Measurements from ENCODE around the gene PCDHA1.
"Not testable (repeated sequence)": the region's sequence is repeated elsewhere in the genome, so short reads cannot be mapped to it uniquely, and the experiment has no call there.

The PCDHA1 gene

DNA sequence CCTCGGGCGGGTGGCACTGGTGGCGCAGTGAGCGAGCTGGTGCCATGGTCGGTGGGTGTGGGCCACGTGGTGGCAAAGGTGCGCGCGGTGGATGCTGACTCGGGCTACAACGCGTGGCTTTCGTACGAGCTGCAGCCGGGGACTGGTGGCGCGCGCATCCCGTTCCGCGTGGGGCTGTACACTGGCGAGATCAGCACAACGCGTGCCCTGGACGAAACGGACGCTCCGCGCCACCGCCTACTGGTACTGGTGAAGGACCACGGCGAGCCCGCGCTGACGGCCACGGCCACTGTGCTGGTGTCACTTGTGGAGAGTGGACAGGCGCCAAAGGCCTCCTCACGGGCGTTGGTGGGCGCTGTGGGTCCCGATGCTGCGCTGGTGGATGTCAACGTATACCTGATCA lies 22.9 kb downstream of the PCDHA1 start:
- no peak for FAIRE-seq

DNA sequence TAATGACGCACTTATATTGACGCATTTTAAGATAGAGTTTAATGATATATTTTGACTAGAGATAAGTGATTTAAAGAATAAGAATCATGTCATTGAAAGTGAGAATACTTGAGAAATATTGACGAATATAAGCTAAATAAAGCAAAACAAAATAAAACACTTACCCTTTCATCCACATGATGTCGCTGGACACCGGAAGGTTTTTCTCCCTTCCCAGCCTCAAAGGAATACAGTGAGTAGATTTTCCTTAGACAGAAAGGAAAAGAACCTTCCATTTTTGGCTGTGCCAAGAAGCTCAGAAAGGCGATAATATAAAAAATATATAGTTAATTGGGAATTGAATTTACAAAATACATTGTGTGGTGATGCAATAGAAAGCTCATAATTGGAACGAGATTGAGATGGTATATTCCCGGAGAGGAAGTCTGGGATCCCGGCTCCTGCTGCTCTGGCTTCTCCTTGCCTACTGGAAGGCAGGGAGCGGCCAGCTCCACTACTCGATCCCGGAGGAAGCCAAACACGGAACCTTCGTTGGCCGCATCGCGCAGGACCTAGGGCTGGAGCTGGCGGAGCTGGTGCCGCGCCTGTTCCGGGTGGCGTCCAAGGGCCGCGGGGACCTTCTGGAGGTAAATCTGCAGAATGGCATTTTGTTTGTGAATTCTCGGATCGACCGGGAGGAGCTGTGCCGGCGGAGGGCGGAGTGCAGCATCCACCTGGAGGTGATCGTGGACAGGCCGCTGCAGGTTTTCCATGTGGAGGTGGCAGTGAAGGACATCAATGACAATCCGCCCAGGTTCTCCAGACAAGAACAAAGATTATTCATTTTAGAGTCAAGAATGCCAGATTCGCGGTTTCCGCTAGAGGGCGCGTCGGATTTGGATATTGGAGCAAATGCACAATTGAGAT lies 35.7 kb downstream of the PCDHA1 start, which contains the start of gene PCDHA5:
Gene PCDHA5 (plus strand): TSS at position 239 of the 906 bp plus-strand sequence.
- no peak for FAIRE-seq

DNA sequence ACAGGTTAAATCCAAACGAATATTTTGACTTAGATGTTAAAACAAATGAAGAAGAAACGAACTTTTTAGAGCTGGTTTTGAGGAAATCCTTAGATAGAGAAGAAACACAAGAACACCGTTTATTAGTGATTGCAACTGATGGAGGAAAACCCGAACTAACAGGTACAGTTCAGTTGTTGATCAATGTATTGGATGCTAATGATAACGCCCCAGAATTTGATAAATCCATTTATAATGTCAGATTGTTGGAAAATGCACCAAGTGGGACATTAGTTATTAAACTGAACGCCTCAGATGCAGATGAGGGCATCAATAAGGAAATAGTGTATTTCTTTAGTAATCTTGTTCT lies 36.3 kb downstream of the PCDHA1 start:
- FAIRE-seq: no peak

DNA sequence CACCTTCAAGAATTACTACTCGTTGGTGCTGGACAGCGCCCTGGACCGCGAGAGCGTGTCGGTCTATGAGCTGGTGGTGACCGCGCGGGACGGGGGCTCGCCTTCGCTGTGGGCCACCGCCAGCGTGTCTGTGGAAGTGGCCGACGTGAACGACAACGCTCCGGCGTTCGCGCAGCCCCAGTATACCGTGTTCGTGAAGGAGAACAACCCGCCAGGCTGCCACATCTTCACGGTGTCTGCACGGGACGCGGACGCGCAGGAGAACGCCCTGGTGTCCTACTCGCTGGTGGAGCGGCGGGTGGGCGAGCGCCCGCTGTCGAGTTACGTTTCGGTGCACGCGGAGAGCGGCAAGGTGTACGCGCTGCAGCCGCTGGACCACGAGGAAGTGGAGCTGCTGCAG lies 37.0 kb downstream of the PCDHA1 start:
- not testable (repeated sequence) for FAIRE-seq

DNA sequence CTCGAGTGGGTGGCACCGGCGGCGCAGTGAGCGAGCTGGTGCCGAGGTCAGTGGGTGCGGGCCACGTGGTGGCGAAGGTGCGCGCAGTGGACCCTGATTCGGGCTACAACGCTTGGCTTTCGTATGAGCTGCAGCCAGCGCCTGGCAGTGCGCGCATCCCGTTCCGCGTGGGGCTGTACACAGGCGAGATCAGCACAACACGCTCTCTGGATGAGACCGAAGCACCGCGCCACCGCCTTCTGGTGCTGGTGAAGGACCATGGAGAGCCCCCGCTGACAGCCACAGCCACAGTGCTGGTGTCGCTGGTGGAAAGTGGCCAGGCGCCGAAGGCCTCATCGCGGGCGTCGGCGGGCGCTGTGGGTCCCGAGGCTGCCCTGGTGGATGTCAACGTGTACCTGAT lies 37.5 kb downstream of the PCDHA1 start:
- no peak for FAIRE-seq

DNA sequence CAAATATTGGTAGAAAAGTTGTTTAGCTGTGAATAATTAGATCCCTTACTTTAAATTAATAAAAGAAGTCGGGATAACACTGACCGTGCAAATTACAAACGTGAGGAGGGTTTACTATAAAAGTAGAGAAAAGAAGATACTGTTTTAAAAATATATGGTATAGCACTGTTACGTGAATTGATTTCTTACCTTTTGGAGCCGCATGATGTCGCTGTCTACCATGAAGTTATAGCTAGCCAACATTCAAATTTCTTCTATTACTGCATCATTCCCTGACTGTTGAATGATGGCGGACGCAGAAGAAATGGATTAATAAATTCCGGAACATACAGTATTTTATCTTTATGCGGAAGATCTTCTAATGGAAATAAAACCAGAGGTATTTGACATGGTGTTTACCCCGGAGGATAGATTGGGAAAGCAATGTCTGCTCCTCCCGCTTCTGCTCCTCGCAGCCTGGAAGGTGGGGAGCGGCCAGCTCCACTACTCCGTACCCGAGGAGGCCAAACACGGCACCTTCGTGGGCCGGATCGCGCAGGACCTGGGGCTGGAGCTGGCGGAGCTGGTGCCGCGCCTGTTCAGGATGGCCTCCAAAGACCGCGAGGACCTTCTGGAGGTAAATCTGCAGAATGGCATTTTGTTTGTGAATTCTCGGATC lies 41.9 kb downstream of the PCDHA1 start, which contains the start of gene PCDHA6:
Gene PCDHA6 (plus strand): TSS at position 257 of the 658 bp plus-strand sequence. CDS start 132 bp downstream, at position 389.
- no peak for FAIRE-seq

DNA sequence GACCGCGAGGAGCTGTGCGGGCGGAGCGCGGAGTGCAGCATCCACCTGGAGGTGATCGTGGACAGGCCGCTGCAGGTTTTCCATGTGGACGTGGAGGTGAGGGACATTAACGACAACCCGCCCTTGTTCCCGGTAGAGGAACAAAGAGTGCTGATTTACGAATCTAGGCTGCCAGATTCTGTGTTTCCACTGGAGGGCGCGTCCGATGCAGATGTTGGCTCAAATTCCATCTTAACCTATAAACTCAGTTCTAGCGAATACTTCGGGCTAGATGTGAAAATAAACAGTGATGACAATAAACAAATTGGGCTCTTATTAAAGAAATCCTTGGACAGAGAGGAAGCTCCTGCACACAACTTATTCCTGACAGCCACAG lies 42.4 kb downstream of the PCDHA1 start:
- no peak for FAIRE-seq

DNA sequence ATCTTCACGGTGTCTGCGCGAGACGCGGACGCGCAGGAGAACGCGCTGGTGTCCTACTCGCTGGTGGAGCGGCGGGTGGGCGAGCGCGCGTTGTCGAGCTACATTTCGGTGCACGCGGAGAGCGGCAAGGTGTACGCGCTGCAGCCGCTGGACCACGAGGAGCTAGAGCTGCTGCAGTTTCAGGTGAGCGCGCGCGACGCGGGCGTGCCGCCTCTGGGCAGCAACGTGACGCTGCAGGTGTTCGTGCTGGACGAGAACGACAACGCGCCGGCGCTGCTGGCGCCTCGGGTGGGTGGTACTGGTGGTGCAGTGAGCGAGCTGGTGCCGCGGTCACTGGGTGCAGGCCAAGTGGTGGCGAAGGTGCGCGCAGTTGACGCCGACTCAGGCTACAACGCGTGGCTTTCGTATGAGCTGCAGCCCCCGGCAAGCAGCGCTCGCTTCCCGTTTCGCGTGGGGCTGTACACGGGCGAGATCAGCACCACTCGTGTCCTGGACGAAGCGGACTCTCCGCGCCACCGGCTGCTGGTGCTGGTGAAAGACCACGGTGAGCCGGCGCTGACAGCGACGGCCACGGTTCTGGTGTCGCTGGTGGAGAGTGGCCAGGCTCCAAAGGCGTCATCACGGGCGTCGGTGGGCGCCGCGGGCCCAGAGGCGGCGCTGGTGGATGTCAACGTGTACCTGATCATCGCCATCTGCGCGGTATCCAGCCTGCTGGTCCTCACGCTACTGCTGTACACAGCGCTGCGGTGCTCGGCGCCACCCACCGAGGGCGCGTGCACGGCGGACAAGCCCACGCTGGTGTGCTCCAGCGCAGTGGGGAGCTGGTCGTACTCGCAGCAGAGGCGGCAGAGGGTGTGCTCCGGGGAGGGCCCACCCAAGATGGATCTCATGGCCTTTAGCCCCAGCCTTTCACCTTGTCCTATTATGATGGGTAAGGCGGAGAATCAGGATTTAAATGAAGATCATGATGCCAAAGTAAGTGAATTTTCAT lies 43.9 kb downstream of the PCDHA1 start:
- not testable (repeated sequence) for FAIRE-seq

DNA sequence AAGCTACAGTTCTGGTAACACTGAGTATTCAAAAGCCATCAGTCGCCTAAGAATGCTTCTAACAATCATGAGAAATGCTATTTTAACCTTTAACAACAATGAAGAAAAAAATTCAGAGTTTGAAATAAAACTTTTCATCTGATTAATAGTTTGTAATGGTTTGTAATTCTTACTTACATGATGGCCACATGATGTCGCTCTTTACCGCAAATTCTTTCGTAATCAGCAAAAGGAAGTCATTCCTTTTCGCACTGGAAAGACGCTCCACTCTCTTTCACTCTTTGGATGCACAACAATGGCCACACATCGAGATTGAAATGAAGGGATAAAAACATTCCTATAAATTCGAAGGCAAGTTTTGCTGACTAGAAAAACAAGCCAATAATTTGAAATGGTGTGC lies 48.1 kb downstream of the PCDHA1 start, which contains the start of gene PCDHA7:
Gene PCDHA7 (plus strand): TSS at position 277 of the 400 bp plus-strand sequence. CDS start 115 bp downstream, at position 392.
- FAIRE-seq: no peak

DNA sequence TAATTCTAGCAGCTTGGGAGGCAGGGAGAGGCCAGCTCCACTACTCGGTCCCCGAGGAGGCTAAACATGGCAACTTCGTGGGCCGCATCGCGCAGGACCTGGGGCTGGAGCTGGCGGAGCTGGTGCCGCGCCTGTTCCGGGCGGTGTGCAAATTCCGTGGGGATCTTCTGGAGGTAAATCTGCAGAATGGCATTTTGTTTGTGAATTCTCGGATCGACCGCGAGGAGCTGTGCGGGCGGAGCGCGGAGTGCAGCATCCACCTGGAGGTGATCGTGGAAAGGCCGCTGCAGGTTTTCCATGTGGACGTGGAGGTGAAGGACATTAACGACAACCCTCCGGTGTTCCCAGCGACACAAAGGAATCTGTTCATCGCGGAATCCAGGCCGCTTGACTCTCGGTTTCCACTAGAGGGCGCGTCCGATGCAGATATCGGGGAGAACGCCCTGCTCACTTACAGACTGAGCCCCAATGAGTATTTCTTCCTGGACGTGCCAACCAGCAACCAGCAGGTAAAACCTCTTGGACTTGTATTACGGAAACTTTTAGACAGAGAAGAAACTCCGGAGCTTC lies 48.6 kb downstream of the PCDHA1 start:
- not testable (repeated sequence) for FAIRE-seq

DNA sequence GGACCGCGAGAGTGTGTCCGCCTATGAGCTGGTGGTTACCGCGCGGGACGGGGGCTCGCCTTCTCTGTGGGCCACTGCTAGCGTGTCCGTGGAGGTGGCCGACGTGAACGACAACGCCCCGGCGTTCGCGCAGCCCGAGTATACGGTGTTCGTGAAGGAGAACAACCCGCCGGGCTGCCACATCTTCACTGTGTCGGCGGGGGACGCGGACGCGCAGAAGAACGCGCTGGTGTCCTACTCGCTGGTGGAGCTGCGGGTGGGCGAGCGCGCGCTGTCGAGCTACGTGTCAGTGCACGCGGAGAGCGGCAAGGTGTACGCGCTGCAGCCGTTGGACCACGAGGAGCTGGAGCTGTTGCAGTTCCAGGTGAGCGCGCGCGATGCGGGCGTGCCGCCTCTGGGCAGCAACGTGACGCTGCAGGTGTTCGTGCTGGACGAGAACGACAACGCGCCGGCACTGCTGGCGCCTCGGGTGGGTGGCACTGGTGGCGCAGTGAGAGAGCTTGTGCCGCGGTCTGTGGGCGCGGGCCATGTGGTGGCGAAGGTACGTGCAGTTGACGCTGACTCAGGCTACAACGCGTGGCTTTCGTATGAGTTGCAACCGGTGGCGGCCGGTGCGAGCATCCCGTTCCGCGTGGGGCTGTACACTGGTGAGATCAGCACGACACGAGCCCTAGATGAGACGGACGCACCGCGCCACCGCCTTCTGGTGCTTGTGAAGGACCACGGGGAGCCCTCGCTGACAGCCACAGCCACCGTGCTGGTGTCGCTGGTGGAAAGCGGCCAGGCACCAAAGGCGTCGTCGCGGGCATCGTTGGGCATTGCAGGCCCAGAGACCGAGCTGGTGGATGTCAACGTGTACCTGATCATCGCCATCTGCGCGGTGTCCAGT lies 49.9 kb downstream of the PCDHA1 start:
- FAIRE-seq: no peak

DNA sequence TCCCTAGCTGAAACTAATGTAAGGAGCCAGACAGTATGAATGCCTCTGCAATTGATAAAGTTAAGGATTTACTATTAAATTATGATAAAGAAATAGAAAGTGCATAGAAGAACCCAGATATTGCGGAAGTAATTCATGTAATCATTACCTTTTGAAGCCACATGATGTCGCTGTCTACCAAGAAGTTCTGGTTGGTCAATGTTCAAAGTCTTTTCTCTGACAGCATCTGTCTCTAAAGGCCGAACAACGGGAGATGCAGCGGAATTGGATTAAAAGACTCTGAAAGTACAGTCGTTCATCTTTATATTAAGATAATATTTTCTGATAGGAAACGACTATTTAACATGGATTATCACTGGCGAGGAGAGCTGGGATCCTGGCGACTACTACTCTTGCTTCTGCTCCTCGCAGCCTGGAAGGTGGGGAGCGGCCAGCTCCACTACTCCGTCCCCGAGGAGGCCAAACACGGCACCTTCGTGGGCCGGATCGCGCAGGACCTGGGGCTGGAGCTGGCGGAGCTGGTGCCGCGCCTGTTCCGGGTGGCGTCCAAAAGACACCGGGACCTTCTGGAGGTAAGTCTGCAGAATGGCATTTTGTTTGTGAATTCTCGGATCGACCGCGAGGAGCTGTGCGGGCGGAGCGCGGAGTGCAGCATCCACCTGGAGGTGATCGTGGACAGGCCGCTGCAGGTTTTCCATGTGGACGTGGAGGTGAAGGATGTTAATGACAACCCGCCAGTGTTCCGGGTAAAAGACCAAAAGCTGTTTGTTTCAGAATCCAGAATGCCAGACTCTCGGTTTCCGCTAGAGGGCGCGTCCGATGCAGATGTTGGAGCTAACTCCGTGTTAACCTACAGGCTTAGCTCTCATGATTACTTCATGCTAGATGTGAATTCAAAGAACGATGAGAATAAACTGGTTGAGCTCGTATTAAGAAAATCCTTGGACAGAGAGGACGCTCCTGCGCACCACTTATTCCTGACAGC lies 55.3 kb downstream of the PCDHA1 start, which contains the start of gene PCDHA8:
Gene PCDHA8 (plus strand): TSS at position 210 of the 985 bp plus-strand sequence. CDS start 135 bp downstream, at position 345.
- no peak for FAIRE-seq

DNA sequence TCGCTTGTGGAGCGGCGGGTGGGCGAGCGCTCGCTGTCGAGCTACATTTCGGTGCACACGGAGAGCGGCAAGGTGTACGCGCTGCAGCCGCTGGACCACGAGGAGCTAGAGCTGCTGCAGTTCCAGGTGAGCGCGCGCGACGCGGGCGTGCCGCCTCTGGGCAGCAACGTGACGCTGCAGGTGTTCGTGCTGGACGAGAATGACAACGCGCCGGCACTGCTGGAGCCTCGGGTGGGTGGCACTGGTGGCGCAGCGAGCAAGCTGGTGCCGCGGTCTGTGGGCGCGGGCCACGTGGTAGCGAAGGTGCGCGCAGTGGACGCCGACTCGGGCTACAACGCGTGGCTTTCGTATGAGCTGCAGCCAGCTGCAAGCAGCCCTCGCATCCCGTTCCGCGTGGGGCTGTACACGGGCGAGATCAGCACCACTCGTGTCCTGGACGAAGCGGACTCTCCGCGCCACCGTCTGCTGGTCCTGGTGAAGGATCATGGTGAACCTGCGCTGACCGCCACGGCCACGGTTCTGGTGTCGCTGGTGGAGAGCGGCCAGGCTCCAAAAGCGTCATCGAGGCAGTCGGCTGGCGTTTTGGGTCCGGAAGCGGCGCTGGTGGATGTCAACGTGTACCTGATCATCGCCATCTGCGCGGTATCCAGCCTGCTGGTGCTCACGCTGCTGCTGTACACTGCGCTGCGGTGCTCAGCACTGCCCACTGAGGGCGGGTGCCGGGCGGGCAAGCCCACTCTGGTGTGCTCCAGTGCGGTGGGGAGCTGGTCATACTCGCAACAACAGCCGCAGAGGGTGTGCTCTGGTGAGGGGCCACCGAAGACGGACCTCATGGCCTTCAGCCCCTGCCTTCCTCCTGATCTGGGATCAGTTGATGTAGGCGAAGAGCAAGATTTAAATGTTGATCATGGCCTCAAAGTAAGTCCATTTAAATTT lies 57.1 kb downstream of the PCDHA1 start:
- no peak for FAIRE-seq

DNA sequence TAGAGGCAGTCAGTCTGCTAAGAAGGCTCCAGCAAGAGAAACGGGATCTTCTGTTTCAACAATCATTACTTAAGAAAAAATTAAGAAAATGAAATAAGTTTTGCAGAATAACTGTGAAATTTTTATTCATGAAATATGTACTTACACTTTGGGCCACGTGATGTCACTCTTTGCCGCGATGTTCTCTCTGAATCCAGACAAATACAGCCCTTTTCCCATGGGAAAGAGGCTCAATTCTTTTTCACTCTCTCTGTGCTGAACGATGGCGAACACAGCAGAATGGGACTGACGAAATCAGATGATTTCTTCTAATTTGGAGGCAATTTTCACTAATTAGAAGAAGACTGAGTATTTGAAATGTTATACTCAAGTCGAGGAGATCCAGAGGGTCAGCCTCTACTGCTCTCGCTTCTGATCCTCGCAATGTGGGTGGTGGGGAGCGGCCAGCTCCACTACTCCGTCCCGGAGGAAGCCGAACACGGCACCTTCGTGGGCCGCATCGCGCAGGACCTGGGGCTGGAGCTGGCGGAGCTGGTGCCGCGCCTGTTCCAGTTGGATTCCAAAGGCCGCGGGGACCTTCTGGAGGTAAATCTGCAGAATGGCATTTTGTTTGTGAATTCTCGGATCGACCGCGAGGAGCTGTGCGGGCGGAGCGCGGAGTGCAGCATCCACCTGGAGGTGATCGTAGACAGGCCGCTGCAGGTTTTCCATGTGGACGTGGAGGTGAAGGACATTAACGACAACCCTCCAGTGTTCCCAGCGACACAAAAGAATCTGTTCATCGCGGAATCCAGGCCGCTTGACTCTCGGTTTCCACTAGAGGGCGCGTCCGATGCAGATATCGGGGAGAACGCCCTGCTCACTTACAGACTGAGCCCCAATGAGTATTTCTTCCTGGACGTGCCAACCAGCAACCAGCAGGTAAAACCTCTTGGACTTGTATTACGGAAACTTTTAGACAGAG lies 62.5 kb downstream of the PCDHA1 start, which contains the start of gene PCDHA9:
Gene PCDHA9 (plus strand): TSS at position 244 of the 964 bp plus-strand sequence. CDS start 114 bp downstream, at position 358.
- FAIRE-seq: not testable (repeated sequence)

DNA sequence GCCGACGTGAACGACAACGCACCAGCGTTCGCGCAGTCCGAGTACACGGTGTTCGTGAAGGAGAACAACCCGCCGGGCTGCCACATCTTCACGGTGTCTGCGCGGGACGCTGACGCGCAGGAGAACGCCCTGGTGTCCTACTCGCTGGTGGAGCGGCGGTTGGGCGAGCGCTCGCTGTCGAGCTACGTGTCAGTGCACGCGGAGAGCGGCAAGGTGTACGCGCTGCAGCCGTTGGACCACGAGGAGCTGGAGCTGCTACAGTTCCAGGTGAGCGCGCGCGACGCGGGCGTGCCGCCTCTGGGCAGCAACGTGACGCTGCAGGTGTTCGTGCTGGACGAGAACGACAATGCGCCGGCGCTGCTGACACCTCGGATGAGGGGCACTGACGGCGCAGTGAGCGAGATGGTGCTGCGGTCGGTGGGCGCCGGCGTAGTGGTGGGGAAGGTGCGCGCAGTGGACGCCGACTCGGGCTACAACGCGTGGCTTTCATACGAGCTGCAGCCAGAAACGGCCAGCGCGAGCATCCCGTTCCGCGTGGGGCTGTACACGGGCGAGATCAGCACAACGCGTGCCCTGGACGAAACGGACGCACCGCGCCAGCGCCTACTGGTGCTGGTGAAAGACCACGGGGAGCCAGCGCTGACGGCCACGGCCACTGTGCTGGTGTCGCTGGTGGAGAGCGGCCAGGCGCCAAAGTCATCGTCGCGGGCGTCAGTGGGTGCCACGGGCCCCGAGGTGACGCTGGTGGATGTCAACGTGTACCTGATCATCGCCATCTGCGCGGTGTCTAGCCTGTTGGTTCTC lies 64.1 kb downstream of the PCDHA1 start:
- not testable (repeated sequence) for FAIRE-seq

Data from endometrium (tissue), 2 donors.